ENCODE measurements around the gene PLCB4.
"Not testable (repeated sequence)": the region's sequence is repeated elsewhere in the genome, so short reads cannot be mapped to it uniquely, and the experiment has no call there.

Gene PLCB4

GRCh38 chr20:9068841-9069663 is at the start of gene PLCB4:
Gene PLCB4 (plus strand): TSS chr20:9069087. CDS start chr20:9307815, 238,728 bp downstream.
- no peak for DNase-seq (ENCODE audit: low read depth)

- no peak for DNase-seq (ENCODE audit: low read depth)
Observed at GRCh38 chr20:9019833-9020232, 49.1 kb upstream of the PLCB4 start.

GRCh38 chr20:9021216-9021615 is 47.7 kb upstream of the PLCB4 start:
- DNase-seq (ENCODE audit: low read depth), result no peak

- DNase-seq (ENCODE audit: low read depth), result no peak
Observed at GRCh38 chr20:9021699-9022098, 47.2 kb upstream of the PLCB4 start.

- no peak for DNase-seq (ENCODE audit: low read depth)
Observed at GRCh38 chr20:9022376-9022775, 46.5 kb upstream of the PLCB4 start.

DNA sequence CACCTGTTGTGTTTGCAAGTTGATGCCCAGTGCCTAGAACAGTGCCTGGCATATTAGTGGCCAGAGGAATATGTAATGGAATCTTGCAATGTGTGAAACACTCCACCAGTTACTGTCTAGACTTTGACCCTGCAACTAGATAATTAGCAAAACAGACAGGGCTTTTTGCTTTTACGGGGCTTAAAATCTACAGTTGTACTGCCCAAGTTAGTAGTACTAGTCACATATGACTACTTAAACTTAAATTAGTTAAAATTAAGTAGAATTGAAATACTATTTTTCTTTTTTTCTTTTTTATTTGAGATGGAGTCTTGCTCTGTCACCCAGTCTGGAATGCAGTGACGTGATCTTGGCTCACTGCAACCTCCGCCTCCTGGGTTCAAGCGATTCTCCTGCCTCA is 44.3 kb upstream of the PLCB4 start:
- no peak for DNase-seq (ENCODE audit: low read depth)

DNA sequence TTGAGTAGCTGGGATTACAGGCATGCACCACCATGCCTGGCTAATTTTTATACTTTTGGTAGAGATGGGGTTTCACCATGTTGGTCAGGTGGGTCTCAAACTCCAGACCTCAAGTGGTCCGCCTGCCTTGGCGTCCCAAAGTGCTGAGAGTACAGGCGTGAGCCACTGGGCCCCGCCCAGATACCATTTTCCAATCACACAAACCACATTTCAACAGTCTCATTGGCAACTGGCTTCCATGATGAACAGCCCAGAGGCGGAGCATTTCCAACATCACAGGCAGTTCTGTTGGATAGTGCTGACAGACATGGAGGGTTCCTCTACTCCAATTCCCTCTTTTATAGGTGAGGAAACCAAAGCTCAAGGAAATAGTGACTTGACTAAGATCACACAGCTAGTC is 43.9 kb upstream of the PLCB4 start:
- no peak for DNase-seq (ENCODE audit: low read depth)

GRCh38 chr20:9025643-9026042 is 43.2 kb upstream of the PLCB4 start:
- no peak for DNase-seq (ENCODE audit: low read depth)

GRCh38 chr20:9027626-9028025 is 41.3 kb upstream of the PLCB4 start:
- DNase-seq (ENCODE audit: low read depth), result no peak

GRCh38 chr20:9028419-9028818 is 40.5 kb upstream of the PLCB4 start:
- no peak for DNase-seq (ENCODE audit: low read depth)

DNA sequence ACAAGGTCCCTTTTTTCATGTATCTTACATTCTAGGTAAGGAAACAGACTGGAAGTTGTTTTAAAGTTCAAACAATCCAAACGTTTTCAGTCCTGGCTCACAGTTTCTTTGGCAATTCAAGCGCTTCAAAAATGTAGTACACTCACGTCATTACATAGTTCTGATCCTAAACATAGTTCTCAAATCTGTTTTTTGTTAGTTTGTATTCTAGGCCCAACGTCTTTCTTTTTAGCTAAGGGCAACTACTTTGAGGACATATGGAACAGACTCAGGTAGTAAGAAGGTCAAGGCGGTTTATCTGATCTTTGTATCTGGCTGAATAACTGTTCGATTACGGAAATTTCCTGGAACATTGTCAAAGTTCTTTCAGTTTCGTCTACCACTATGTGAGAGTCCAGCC is 36.9 kb upstream of the PLCB4 start:
- no peak for DNase-seq (ENCODE audit: low read depth)

GRCh38 chr20:9032758-9033157 is 36.1 kb upstream of the PLCB4 start:
- no peak for DNase-seq (ENCODE audit: low read depth)

- no peak for DNase-seq (ENCODE audit: low read depth)
Observed at GRCh38 chr20:9035126-9035525, 33.8 kb upstream of the PLCB4 start.

DNA sequence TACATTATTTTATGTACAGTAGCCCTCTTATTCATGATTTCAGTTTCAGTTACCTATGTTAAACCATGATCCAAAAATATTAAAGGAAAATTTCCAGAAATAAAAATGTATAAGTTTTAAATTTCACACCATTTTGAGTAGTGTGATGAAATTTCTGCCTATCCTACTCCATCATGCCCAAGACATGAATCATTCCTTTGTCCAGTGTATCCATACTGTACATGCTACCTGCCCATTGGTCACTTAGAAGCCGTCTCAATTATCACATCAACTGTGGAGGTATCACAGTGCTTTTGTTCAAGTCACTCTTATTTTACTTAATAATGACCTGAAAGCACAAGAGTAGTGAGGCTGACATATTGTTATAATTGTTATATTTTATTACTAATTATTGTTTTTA is 32.3 kb upstream of the PLCB4 start:
- no peak for DNase-seq (ENCODE audit: low read depth)

GRCh38 chr20:9038791-9039535 is 29.9 kb upstream of the PLCB4 start:
- no peak for DNase-seq (ENCODE audit: low read depth)

GRCh38 chr20:9040863-9041524 is 27.9 kb upstream of the PLCB4 start:
- no peak for DNase-seq (ENCODE audit: low read depth)

GRCh38 chr20:9043364-9043763 is 25.5 kb upstream of the PLCB4 start:
- no peak for DNase-seq (ENCODE audit: low read depth)

- not testable (repeated sequence) for DNase-seq (ENCODE audit: low read depth)
Observed at GRCh38 chr20:9047928-9048327, 21.0 kb upstream of the PLCB4 start.

DNA sequence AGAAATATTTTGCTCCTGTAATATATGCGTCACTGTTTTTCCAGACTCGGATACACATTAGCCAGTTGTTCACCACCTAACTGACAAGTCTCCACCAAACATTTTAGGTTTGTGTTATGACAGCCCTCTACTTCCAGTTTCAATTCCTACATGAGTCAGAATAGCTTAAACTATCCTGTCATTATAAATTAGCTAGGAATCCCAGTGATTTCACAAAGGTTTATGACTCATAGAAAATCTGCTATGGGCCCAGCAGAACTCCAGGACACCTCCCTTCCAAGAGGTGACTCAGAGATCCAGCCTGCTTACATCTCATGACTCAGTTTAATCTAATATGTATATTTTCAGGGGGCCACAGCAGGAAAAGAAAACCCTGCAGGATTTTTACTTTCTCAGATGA is 17.4 kb upstream of the PLCB4 start:
- DNase-seq (ENCODE audit: low read depth), result no peak

DNA sequence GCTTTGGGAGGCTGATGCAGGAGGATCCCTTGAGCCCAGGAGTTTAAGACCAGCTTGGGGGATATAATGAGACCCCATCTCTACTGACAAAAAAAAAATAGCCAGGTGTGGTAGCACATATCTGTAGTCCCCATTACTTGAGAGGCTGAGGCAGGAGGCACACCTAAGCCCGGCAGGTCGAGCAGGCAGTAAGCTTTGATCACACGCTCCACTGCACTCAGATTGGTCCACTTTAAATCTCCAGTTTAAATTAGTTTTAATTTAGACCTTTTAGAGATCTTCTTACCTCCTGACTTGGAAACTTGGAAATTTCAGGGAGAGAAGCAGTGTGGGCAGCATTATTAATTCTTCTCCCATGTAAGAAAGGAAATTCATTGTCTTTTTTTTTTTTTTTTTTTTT is 16.8 kb upstream of the PLCB4 start:
- no peak for DNase-seq (ENCODE audit: low read depth)

DNA sequence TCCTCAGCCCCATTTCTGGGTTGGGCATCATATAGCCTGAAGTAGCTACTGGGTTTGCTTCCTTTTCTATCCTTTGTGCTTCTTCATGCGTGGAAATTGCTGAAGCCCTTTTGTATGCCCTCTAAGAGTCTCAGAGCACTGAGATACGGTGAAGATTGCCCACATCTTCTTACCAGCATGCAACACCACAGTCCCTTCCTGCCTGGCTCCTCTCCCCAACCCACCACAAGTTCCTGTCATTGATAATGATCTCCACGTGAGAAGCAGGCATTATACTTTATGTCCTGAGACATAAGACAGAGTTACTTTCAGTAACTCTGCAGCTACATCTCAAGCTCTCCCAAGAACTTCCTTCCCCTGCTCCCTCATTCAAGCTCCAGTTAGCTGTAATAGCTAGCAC is 15.8 kb upstream of the PLCB4 start:
- no peak for DNase-seq (ENCODE audit: low read depth)

DNA sequence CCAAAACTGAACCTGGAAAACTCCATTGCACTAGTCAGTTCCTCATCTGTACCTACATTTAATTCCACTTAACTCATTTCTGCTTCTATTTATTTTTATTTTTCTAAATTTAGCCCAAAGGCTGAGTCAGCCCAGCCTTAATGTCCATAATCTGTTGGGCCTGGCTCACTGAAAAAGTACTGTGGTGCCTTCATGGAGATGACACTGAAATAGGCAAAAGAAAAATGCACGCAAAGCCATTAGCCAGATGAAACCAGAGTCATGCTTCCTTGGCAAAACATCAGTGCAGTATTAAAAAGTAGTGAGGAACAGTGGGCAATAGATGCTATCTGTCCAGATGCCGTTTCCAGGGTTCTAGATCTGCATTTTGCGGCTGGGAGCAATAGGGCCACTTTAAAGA is 14.7 kb upstream of the PLCB4 start:
- no peak for DNase-seq (ENCODE audit: low read depth)

DNA sequence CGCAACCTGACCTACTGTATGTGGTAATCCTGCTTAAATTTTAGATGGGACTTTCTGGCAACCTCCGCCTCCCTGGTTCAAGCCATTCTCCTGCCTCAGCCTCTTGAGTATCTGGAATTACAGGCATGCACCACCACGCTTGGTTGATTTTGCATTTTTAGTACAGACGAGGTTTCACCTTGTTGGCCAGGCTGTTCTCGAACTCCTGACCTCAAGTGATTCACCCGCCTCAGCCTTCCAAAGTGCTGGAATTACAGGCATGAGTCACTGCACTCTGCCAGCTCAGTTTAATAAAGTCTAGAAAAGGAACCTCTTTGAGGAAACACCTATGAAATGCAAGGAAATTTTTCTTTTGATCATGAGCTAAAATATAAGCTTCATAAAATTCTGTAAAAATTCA is 9.0 kb upstream of the PLCB4 start:
- DNase-seq (ENCODE audit: low read depth), result no peak

All from stimulated activated CD8-positive, alpha-beta memory T cell treated with anti-CD3 and anti-CD28 coated beads, Interleukin-12 subunit alpha, Interleukin-12 subunit beta, amount 100 ng/mL, for 1 hour (primary cell).